Brain microvascular endothelial cell (primary cell): ENCODE measurements around the gene MX1.

ENCODE experiments used
- DNase-seq: peaks from one replicate; pipeline ENCODE4 v3.0.0-alpha.2; 2020
- H3K27ac ChIP-seq: fragments of 250-450 bp; sonication (Bioruptor Pico); 2 replicates; pipeline ENCODE4 v1.5.1; 2020; ENCODE audit warnings: mild to moderate bottlenecking, moderate library complexity
- H3K27me3 ChIP-seq: fragments of 250-450 bp; sonication (Bioruptor Pico); replicated peaks from 2 replicates; pipeline ENCODE4 v1.5.1; 2020; ENCODE audit warnings: mild to moderate bottlenecking
- H3K36me3 ChIP-seq: fragments of 250-450 bp; sonication (Bioruptor Pico); replicated peaks from 2 replicates; pipeline ENCODE4 v1.5.1; 2020; ENCODE audit warnings: mild to moderate bottlenecking
- H3K4me3 ChIP-seq: 2 replicates; pipeline ENCODE4 v1.5.1; 2011; ENCODE audit warnings: low read depth, mild to moderate bottlenecking, control low read depth, low read length, moderate library complexity
- in situ Hi-C: cut with HindIII; loops from 2 replicates; pipeline ENCODE4 v1.10.0; 2017; ENCODE audit warnings: low sequenced_read_pairs, low pct_ligation_motif_present
- TF ChIP-seq, protein P1 (sequence below): IDR thresholded peaks from 2 replicates; pipeline ENCODE4 v1.5.1; 2011; ENCODE audit warnings: low read depth, mild to moderate bottlenecking, moderate library complexity, low read length, control low read depth, inconsistent platforms; ENCODE audit errors: missing control alignments

The MX1 gene

DNA sequence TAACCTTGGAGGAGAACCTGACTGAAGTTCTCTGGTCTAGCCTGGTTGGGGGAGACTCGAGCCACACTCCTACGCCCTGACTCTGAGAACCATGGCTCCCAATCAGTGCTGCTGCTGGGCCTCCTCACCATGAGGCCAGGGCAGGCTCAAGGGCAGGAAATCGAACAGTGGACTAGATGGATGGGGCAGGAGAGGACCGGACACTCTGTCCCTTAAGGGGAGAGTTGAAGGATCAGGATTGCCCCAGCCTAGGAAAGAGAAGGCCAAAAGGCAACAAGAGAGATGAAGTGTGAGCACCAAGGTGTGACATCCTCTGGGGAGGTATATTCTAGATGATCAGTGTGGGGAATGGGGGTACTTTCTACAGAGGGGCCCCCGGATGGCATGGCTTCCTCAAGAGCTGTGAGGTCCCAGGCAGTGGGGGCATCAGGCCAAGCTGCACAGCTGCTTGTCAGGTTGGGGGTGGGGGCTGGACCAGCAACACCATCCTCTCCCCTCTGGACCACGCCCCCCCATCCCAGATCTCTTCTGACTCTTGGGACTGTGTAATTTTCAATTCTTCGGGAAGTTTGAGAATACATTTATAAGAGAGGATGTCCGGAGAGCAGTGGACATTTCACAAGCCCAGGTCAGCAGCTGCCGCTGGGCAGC lies 34.0 kb downstream of the MX1 start:
- no peaks in the 10 kb centered on the region for H3K27me3 ChIP-seq
- in situ Hi-C loops: no loop called here
- DNase-seq: no peak
- H3K27ac ChIP-seq: no peak overlapping the region
- no peak overlapping the region for H3K4me3 ChIP-seq
- TF ChIP-seq, protein P1, sequence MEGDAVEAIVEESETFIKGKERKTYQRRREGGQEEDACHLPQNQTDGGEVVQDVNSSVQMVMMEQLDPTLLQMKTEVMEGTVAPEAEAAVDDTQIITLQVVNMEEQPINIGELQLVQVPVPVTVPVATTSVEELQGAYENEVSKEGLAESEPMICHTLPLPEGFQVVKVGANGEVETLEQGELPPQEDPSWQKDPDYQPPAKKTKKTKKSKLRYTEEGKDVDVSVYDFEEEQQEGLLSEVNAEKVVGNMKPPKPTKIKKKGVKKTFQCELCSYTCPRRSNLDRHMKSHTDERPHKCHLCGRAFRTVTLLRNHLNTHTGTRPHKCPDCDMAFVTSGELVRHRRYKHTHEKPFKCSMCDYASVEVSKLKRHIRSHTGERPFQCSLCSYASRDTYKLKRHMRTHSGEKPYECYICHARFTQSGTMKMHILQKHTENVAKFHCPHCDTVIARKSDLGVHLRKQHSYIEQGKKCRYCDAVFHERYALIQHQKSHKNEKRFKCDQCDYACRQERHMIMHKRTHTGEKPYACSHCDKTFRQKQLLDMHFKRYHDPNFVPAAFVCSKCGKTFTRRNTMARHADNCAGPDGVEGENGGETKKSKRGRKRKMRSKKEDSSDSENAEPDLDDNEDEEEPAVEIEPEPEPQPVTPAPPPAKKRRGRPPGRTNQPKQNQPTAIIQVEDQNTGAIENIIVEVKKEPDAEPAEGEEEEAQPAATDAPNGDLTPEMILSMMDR: no peak
- no peaks in the 10 kb centered on the region for H3K36me3 ChIP-seq

DNA sequence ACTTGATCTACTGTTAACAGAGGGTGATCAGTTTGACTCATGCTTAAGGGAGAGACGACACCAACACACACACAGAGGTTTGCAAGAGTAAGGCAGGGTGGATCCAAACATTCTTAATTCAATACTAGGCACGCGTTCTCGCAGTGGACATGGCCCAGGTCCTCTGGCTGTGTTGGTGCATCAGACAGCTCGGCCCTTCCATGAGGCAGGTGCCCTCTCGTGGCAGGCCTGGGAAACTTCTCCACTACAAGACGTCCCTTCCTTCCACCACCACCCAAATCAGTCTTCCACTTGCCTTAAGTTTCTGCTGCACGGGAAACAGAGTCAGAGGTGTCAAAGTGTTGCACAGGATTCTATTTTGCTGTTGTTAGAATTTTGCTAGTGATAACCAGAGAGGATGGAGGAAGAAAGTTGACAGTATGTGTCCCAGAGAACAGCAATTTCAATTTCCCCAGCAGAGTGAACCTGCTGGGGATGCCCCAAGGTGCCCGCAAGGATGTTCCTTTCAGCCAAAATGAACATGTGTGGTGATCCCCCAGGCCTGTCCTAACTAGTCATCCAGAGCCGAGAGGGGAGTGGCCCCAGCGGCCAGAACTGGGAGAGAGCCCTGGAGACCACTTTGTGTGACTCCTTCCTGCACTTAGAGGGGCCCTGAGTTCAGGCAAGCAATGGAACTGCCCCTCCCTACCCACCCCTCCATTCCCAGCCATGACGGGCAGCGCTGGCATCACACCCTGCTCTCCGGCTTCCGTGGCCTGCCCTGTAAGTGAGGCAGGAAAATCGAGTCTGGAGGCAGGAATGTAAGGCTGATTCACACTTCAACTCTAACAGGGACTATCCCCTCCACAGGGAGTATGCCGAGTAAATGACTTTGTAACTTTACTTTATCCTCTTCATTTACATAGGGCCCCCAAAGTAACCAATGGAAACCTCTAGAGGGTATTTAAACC lies 34.8 kb downstream of the MX1 start:
- TF ChIP-seq, protein P1: peak; percentile 89
- H3K27me3 ChIP-seq: no peaks in the 10 kb centered on the region
- H3K27ac ChIP-seq: no peak overlapping the region
- no peak overlapping the region for H3K4me3 ChIP-seq
- DNase-seq: peak; percentile 63
- H3K36me3 ChIP-seq: no peaks in the 10 kb centered on the region
- in situ Hi-C loops: no loop called here

DNA sequence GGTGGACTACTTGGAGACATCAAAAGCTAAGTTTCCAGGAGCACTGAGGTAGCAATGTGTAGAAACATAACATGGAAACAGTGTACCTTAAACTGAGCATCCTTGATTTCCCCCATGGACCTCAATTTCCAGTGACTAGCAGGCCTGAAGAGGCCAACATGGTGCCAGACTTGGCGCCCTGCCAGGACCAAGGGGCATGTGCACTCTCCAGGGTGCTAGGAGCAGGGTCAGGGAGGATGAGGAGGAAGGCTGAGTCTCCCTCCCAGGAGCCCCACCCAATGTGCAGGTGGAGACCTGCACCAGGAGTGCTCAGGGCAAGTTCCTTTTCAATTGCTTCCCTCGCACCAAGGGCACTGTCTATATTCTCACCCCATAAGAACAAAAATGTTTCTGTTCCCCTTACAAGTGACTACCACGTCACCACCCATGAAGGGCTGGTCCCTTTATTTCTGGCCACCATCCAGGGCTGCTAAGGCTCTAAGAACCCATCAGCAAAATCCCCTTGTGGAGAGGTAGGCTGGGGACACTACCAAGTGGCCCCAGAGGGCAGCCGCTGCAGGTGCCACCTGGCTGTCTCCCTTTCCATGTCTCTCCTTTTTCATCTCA lies 39.2 kb downstream of the MX1 start:
- in situ Hi-C loops: no loop called here
- no peak overlapping the region for H3K27ac ChIP-seq
- no peak overlapping the region for H3K4me3 ChIP-seq
- TF ChIP-seq, protein P1: no peak
- H3K36me3 ChIP-seq: no peaks in the 10 kb centered on the region
- no peak for DNase-seq
- no peaks in the 10 kb centered on the region for H3K27me3 ChIP-seq

DNA sequence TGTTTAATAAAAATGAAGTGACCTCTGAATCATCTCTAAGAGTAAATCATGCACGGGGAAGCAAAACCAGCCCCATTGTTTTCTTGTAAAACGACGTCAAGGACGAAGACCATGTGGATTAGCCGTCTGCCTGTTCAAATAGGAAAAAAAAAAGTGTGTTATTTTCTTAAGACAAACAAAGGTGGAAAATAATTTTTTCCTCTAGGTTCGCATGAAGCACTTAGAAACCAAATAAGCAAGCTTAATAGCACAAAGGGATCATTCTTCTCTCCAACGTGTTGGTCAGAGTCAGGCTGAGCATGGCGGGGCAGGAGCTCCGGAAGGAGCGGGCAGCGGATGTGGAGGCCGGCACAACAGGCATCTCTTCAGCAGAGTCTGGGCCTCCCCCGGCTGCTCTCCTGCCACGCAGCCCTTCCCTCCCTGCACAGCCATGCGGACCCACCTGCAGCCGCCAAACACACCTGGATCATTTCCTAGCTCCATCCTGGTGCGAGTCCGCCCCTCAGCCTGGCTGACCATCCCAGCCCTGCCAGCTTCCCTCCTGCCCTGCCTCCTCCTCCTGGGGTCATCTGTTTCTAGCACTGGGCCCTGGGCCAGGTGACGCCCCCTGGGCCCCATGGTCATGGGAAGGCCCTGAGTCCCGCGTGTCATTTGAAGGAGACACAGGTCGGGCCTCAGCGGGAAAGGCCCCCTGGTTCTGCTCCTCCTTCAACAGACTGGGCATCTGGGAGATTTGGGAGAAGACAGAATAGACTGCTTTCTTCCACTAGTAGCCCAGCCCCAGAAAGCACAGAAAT lies 40.2 kb downstream of the MX1 start:
- in situ Hi-C loops: no loop called here
- H3K27ac ChIP-seq: no peak overlapping the region
- no peak for DNase-seq
- H3K4me3 ChIP-seq: no peak overlapping the region
- H3K27me3 ChIP-seq: no peaks in the 10 kb centered on the region
- TF ChIP-seq, protein P1: no peak
- no peaks in the 10 kb centered on the region for H3K36me3 ChIP-seq

DNA sequence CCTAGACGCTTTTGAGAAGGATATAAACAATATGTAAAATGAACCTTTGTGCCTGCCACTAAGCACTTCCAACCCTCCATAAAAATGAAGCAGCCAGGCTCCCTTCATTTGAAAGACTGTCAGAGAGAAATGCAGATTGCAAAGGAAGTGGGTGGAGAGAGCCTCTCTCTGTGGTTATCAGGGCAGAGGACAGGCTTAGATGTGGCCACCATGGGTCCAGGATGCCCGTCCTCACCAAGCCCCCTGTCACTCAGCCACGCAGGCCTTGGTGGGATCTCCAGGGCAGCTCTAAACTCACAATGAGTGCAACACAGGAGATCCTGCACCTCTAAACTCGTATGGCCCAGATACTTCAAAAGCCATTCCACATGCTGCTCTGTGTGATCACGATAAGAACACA lies 44.0 kb downstream of the MX1 start:
- DNase-seq: no peak
- no peaks in the 10 kb centered on the region for H3K27me3 ChIP-seq
- no peak overlapping the region for H3K4me3 ChIP-seq
- H3K36me3 ChIP-seq: no peaks in the 10 kb centered on the region
- H3K27ac ChIP-seq: no peak overlapping the region
- in situ Hi-C loops: no loop called here
- TF ChIP-seq, protein P1: no peak
